ENCODE results near the gene ZBTB7C. TPM values are rescaled to one million over a fixed set of nuclear protein-coding genes. Genes with fewer than 3 reads are reported as not detected.

ZBTB7C gene
- polyA plus RNA-seq, 4 donors = 0.54 to 4.1 (median 1.5) TPM

GRCh38 chr18:48399303-48400075, 9.7 kb downstream of the ZBTB7C start:
- Histone ChIP-seq H3K27ac (ENCODE audit: low read depth in 1 of 3, low read length in 2 of 3) (no peak overlapping the region), H3K9me3 (ENCODE audit: control insufficient read depth in 2 of 2, insufficient read depth in 1 of 2, low read depth in 1 of 2, low read length in 1 of 2) (no peaks in the 10 kb centered on the region), H3K27me3 (ENCODE audit: control insufficient read depth in 3 of 3, insufficient read depth in 3 of 3, low read length in 3 of 3) (peaks cover 0 to 39% (median 4%) of the 10 kb centered on the region in 3 donors), H3K36me3 (ENCODE audit: control insufficient read depth in 3 of 3, insufficient read depth in 2 of 3, low read depth in 1 of 3, low read length in 3 of 3) (no peaks in the 10 kb centered on the region), H3K4me3 (ENCODE audit: low read depth in 1 of 3, low read length in 3 of 3) (no peak overlapping the region), H3K4me1 (ENCODE audit: control insufficient read depth in 3 of 3, insufficient read depth in 2 of 3, low read depth in 1 of 3, low read length in 2 of 3) (no peaks in the 10 kb centered on the region)
- WGBS, 3 donors = 71 to 74% (median 71%) methylated on average over 9 of the region's 9 CpGs
- no peak for FAIRE-seq
- no peak for DNase-seq

DNA sequence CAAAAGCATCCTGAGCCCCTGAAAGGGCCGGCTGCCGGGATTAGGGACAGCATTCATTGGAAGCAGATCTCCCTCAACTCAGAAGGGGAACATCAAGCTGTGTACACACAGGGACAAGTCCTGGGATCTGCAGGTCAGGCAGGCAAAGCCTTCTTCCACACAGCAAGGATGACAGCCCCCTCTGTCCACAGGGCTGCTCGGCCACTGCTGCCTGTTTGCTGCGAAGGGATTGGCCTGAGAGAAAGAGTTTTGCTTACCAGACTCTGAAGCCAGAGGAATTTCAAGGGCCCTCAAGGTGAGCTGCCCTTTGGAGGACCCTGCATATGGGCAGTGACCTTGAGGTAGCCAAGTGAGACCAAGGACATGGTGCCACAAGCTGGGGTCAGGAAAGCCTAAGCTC, 11.1 kb downstream of the ZBTB7C start:
- no peaks in the 10 kb centered on the region for H3K9me3 ChIP-seq (ENCODE audit: control insufficient read depth in 2 of 2, insufficient read depth in 1 of 2, low read depth in 1 of 2, low read length in 1 of 2)
- no peaks in the 10 kb centered on the region for H3K36me3 ChIP-seq (ENCODE audit: control insufficient read depth in 3 of 3, insufficient read depth in 2 of 3, low read depth in 1 of 3, low read length in 3 of 3)
- H3K27ac ChIP-seq (ENCODE audit: low read depth in 1 of 3, low read length in 2 of 3) = no peak overlapping the region
- FAIRE-seq (no peak), DNase-seq (no peak)
- no peaks in the 10 kb centered on the region for H3K4me1 ChIP-seq (ENCODE audit: control insufficient read depth in 3 of 3, insufficient read depth in 2 of 3, low read depth in 1 of 3, low read length in 2 of 3)
- H3K4me3 ChIP-seq (ENCODE audit: low read depth in 1 of 3, low read length in 3 of 3) = no peak overlapping the region
- 75 to 88% (median 88%) methylated on average over 4 of the region's 4 CpGs for WGBS, 3 donors
- peaks cover 0 to 31% (median 3%) of the 10 kb centered on the region in 3 donors for H3K27me3 ChIP-seq (ENCODE audit: control insufficient read depth in 3 of 3, insufficient read depth in 3 of 3, low read length in 3 of 3)

DNA sequence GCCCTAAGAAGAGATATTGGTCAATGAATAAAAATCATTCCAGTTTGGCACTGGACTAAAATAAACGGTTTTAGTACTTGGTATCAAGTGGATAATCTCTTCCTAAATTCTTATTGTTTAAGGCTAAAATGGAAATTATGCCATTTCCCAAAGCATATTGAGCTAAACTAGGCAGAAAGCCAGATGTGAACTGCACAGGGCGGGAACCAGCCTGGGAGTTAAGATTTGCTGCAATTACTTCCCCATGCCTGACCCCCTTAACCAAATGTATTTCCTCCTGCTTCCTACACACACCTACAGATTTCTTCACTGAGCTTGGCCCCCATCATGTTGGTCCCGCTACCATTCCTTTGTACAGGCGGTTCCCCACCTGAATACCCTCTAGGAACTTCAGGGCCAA, 12.2 kb downstream of the ZBTB7C start:
- 62 to 65% (median 64%) methylated on average over 4 of the region's 4 CpGs for WGBS, 3 donors
- FAIRE-seq (no peak), DNase-seq (no peak)
- peaks cover 0 to 28% (median 3%) of the 10 kb centered on the region in 3 donors for H3K27me3 ChIP-seq (ENCODE audit: control insufficient read depth in 3 of 3, insufficient read depth in 3 of 3, low read length in 3 of 3)
- no peak overlapping the region for H3K27ac ChIP-seq (ENCODE audit: low read depth in 1 of 3, low read length in 2 of 3)
- H3K4me1 ChIP-seq (ENCODE audit: control insufficient read depth in 3 of 3, insufficient read depth in 2 of 3, low read depth in 1 of 3, low read length in 2 of 3) = no peaks in the 10 kb centered on the region
- H3K4me3 ChIP-seq (ENCODE audit: low read depth in 1 of 3, low read length in 3 of 3) = no peak overlapping the region
- H3K36me3 ChIP-seq (ENCODE audit: control insufficient read depth in 3 of 3, insufficient read depth in 2 of 3, low read depth in 1 of 3, low read length in 3 of 3) = no peaks in the 10 kb centered on the region
- no peaks in the 10 kb centered on the region for H3K9me3 ChIP-seq (ENCODE audit: control insufficient read depth in 2 of 2, insufficient read depth in 1 of 2, low read depth in 1 of 2, low read length in 1 of 2)

DNA sequence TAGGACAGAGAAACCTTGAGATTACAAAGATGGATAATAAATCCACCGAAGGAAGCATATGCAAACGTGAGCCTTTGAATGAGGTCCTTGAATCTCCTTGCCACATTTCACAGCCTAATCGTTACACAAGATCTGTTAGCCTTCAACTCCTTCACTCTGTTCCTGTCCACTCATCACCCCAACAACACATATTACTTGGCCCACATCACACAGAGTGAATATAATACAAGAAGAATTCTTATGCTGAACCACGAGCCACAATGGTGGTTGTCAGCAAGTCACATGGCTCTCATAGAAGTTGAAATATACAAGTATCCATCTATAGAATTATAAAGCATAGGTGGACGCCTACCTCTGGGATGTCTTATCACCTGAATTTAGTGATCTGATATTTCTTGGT, 12.6 kb downstream of the ZBTB7C start:
- Histone ChIP-seq H3K36me3 (ENCODE audit: control insufficient read depth in 3 of 3, insufficient read depth in 2 of 3, low read depth in 1 of 3, low read length in 3 of 3) (no peaks in the 10 kb centered on the region), H3K4me3 (ENCODE audit: low read depth in 1 of 3, low read length in 3 of 3) (no peak overlapping the region), H3K9me3 (ENCODE audit: control insufficient read depth in 2 of 2, insufficient read depth in 1 of 2, low read depth in 1 of 2, low read length in 1 of 2) (no peaks in the 10 kb centered on the region), H3K27me3 (ENCODE audit: control insufficient read depth in 3 of 3, insufficient read depth in 3 of 3, low read length in 3 of 3) (peaks cover 0 to 24% (median 3%) of the 10 kb centered on the region in 3 donors), H3K4me1 (ENCODE audit: control insufficient read depth in 3 of 3, insufficient read depth in 2 of 3, low read depth in 1 of 3, low read length in 2 of 3) (no peaks in the 10 kb centered on the region), H3K27ac (ENCODE audit: low read depth in 1 of 3, low read length in 2 of 3) (no peak overlapping the region)
- FAIRE-seq (no peak), DNase-seq (no peak)
- 68 to 73% (median 71%) methylated on average over 5 of the region's 5 CpGs for whole genome bisulfite sequencing, 3 donors

DNA sequence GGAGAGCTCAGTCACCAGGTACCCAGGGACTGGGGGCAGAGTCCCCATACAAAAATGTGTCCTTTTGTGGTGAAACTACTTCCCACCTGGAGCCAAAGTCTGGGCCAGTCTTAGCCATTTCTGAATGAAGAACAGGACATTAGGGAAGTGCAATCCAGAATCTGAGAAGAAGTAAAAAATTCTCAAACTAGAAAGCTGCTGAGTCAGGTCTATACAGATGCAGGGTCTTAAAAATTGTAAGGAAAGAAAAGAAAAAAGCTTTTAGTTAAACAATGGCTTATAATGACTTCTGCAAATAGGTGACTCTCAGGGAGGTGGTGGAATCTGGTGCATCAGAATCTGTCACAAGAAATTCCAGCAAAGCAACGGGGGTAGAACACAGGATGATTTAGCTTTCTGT, 13.5 kb downstream of the ZBTB7C start:
- DNase-seq (no peak), FAIRE-seq (no peak)
- Histone ChIP-seq H3K36me3 (ENCODE audit: control insufficient read depth in 3 of 3, insufficient read depth in 2 of 3, low read depth in 1 of 3, low read length in 3 of 3) (no peaks in the 10 kb centered on the region), H3K4me1 (ENCODE audit: control insufficient read depth in 3 of 3, insufficient read depth in 2 of 3, low read depth in 1 of 3, low read length in 2 of 3) (no peaks in the 10 kb centered on the region), H3K4me3 (ENCODE audit: low read depth in 1 of 3, low read length in 3 of 3) (no peak overlapping the region), H3K9me3 (ENCODE audit: control insufficient read depth in 2 of 2, insufficient read depth in 1 of 2, low read depth in 1 of 2, low read length in 1 of 2) (no peaks in the 10 kb centered on the region), H3K27me3 (ENCODE audit: control insufficient read depth in 3 of 3, insufficient read depth in 3 of 3, low read length in 3 of 3) (peaks cover 0 to 23% (median 3%) of the 10 kb centered on the region in 3 donors), H3K27ac (ENCODE audit: low read depth in 1 of 3, low read length in 2 of 3) (no peak overlapping the region)
- WGBS, 3 donors = 71 to 93% (median 78%) methylated on average over 1 of the region's 1 CpG

DNA sequence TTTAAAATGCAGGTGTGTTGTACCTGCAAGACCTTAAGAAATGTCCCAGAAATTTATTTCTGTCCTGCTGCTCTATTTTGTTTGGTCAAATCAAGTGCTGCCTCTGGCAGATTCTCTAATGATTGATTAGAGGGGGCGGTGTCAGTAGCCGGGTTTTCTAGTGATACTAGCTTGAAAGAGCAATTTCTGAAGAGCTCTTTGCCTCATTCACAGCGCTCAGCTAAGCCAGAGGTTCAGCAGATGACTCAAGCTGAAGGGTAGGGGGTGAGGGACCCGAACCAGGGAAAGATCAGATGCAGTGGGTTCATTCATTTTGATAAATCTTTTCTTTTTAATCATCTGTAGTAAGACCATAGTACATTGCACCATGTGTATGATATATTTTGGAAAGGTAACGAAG, 15.0 kb downstream of the ZBTB7C start:
- Histone ChIP-seq H3K9me3 (ENCODE audit: control insufficient read depth in 2 of 2, insufficient read depth in 1 of 2, low read depth in 1 of 2, low read length in 1 of 2) (no peaks in the 10 kb centered on the region), H3K36me3 (ENCODE audit: control insufficient read depth in 3 of 3, insufficient read depth in 2 of 3, low read depth in 1 of 3, low read length in 3 of 3) (no peaks in the 10 kb centered on the region), H3K4me1 (ENCODE audit: control insufficient read depth in 3 of 3, insufficient read depth in 2 of 3, low read depth in 1 of 3, low read length in 2 of 3) (no peaks in the 10 kb centered on the region), H3K27ac (ENCODE audit: low read depth in 1 of 3, low read length in 2 of 3) (no peak overlapping the region), H3K4me3 (ENCODE audit: low read depth in 1 of 3, low read length in 3 of 3) (no peak overlapping the region), H3K27me3 (ENCODE audit: control insufficient read depth in 3 of 3, insufficient read depth in 3 of 3, low read length in 3 of 3) (peaks cover 0 to 18% (median 0%) of the 10 kb centered on the region in 3 donors)
- no peak for DNase-seq
- no peak for FAIRE-seq
- WGBS, 3 donors = 65 to 70% (median 69%) methylated on average over 5 of the region's 5 CpGs

GRCh38 chr18:48393776-48394175, 15.4 kb downstream of the ZBTB7C start:
- no peak overlapping the region for H3K4me3 ChIP-seq (ENCODE audit: low read depth in 1 of 3, low read length in 3 of 3)
- DNase-seq (no peak), FAIRE-seq (no peak)
- 83 to 96% (median 84%) methylated on average over 1 of the region's 1 CpG for WGBS, 3 donors
- H3K36me3 ChIP-seq (ENCODE audit: control insufficient read depth in 3 of 3, insufficient read depth in 2 of 3, low read depth in 1 of 3, low read length in 3 of 3) = no peaks in the 10 kb centered on the region
- H3K4me1 ChIP-seq (ENCODE audit: control insufficient read depth in 3 of 3, insufficient read depth in 2 of 3, low read depth in 1 of 3, low read length in 2 of 3) = no peaks in the 10 kb centered on the region
- no peaks in the 10 kb centered on the region for H3K9me3 ChIP-seq (ENCODE audit: control insufficient read depth in 2 of 2, insufficient read depth in 1 of 2, low read depth in 1 of 2, low read length in 1 of 2)
- H3K27me3 ChIP-seq (ENCODE audit: control insufficient read depth in 3 of 3, insufficient read depth in 3 of 3, low read length in 3 of 3) = peaks cover 0 to 18% (median 0%) of the 10 kb centered on the region in 3 donors
- H3K27ac ChIP-seq (ENCODE audit: low read depth in 1 of 3, low read length in 2 of 3) = no peak overlapping the region

- Histone ChIP-seq H3K27me3 (ENCODE audit: control insufficient read depth in 3 of 3, insufficient read depth in 3 of 3, low read length in 3 of 3) (peaks cover 0 to 18% (median 0%) of the 10 kb centered on the region in 3 donors), H3K4me1 (ENCODE audit: control insufficient read depth in 3 of 3, insufficient read depth in 2 of 3, low read depth in 1 of 3, low read length in 2 of 3) (no peaks in the 10 kb centered on the region), H3K4me3 (ENCODE audit: low read depth in 1 of 3, low read length in 3 of 3) (no peak overlapping the region), H3K27ac (ENCODE audit: low read depth in 1 of 3, low read length in 2 of 3) (no peak overlapping the region), H3K36me3 (ENCODE audit: control insufficient read depth in 3 of 3, insufficient read depth in 2 of 3, low read depth in 1 of 3, low read length in 3 of 3) (no peaks in the 10 kb centered on the region), H3K9me3 (ENCODE audit: control insufficient read depth in 2 of 2, insufficient read depth in 1 of 2, low read depth in 1 of 2, low read length in 1 of 2) (no peaks in the 10 kb centered on the region)
- no peak for FAIRE-seq
- WGBS, 3 donors = 71 to 78% (median 75%) methylated on average over 5 of the region's 5 CpGs
- DNase-seq = no peak
Observed at GRCh38 chr18:48393170-48393569, 16.0 kb downstream of the ZBTB7C start.

- 19 to 33% (median 22%) methylated on average over 1 of the region's 1 CpG for WGBS, 3 donors
- Histone ChIP-seq H3K27me3 (ENCODE audit: control insufficient read depth in 3 of 3, insufficient read depth in 3 of 3, low read length in 3 of 3) (peaks cover 0 to 13% (median 0%) of the 10 kb centered on the region in 3 donors), H3K4me3 (ENCODE audit: low read depth in 1 of 3, low read length in 3 of 3) (no peak overlapping the region), H3K9me3 (ENCODE audit: control insufficient read depth in 2 of 2, insufficient read depth in 1 of 2, low read depth in 1 of 2, low read length in 1 of 2) (no peaks in the 10 kb centered on the region), H3K4me1 (ENCODE audit: control insufficient read depth in 3 of 3, insufficient read depth in 2 of 3, low read depth in 1 of 3, low read length in 2 of 3) (no peaks in the 10 kb centered on the region), H3K36me3 (ENCODE audit: control insufficient read depth in 3 of 3, insufficient read depth in 2 of 3, low read depth in 1 of 3, low read length in 3 of 3) (no peaks in the 10 kb centered on the region), H3K27ac (ENCODE audit: low read depth in 1 of 3, low read length in 2 of 3) (no peak overlapping the region)
- DNase-seq (no peak), FAIRE-seq (no peak)
Observed at GRCh38 chr18:48392268-48392667, 16.9 kb downstream of the ZBTB7C start.

Measured in small intestine (tissue), 7 donors.